ENCODE results near the gene MAD1L1.
"Not testable (repeated sequence)": the region's sequence is repeated elsewhere in the genome, so short reads cannot be mapped to it uniquely, and the experiment has no call there.

The MAD1L1 gene

DNA sequence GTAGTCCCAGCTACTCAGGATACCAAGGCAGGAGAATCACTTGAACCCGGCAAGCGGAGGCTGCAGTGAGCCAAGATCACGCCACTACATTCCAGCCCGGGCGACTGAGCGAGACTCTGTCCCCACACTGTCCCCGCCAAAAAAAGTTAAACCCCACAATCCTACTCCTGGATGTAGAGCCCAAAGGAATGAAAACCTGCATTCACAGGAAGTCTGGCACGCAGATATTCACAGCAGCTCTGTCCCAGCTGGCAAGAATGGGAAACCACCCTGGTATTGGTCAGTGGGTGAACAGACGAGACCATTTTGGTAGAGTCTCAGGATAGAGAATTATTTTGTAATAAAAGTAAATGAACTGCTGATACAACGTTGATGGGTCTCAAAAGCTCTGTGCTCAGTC, 225.2 kb downstream of the MAD1L1 start:
- DNase-seq: no peak

DNA sequence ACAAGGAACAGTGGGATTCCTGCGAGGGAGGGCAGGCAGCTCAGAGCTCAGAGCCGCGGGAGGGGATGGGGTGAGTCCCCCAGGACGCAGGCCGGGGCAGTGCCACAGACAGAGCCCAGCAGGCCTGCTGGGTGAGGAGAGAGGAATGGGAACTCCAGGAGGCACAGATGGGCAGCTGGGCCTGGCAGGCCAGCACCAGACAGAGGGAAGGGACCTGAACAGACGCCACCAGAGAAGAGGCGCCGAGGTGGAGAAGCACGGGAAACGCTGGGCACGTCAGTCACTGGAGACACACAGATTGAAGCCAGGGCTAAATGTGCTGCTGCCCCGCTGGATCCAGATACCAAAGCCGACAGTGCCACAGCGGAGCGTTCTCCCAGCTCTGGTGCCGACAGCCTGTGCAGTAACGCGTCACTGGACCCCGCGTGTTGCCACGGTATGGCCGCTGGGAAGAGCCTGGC, 225.8 kb downstream of the MAD1L1 start:
- no peak for DNase-seq

DNA sequence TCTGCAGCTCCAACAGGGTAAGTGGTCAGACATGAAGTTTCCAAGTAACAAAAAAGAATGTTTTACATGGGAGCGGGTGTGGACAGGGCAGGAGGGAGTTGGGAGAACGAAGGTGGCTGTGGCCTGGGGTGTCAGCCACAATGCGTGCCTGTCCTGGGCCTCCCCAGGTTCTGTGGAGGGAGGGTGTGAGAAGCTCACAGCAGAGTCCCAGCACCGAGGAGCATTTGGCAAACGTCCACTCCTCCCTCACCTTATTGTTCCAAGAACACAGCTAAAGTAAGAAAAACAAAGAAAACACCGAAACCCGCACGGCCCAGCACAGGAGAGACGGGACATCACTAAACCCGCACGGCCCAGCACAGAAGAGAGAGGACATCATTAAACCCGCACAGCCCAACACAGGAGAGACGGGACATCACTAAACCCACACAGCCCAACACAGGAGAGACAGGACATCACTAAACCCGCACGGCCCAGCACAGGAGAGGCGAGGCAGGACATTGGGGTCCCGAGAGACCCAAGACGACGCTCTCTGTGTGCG, 226.4 kb downstream of the MAD1L1 start:
- DNase-seq: no peak

DNA sequence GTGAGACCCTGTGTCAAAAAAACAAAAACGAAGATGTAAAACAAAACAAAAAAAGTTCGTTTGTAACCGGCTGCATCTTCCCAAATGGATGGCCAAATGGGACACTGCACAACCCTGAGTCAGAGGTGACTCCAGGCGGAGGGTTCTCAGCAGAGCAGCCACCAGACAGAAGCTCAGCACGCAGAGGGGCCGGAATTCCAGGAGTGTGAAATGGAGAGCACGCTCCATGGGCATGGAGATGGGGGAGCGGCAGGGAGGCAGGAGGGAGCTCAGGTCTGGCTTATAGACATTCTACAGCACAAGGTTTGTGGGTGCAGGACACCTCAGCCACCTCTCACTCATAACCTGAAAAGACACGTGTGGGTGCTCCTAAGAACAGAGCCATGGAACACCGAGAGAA, 227.0 kb downstream of the MAD1L1 start:
- DNase-seq: no peak

- no peak for DNase-seq
Measured at GRCh38 chr7:2004841-2005725, 227.7 kb downstream of the MAD1L1 start.

DNA sequence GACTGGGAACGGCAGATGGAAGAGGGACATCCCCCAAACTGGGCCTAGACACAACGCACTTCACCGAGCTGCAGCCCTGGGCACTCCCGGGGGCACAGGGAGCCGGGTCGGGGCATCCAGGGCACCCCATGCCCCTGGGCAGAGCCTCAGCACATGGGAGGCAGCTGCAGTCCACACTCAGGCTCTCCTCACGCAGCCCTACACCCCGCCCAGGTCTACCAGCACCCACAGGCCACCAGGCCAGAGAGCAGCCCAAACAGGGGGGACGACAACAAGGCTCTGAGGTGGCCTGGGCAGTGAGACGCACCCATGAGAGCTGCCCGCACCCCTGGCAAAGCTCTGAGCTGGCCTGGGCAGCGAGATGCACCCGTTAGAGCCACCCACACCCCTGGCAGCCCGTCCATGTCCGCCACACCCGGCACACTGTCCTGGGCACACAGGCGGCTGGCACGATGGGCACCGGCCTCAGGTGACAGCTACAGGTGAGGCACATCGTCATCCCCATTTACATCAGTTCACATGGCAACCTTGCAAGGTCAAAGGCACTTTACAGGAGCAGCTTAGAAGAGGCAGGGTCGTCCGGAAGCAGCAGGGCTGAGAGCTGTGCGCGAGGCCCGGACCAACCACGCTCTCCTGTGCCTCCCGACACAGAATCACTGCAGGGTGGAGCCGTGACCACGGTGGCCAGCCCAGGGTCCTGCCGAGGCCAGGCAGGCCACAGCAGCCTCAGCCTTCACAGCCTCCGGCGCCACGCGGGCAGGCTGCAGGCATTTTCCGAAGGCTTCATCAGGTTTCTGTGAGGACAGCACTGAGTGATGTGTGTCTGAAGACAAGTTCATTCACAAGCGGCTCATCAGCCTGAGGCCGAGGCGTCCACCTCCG, 228.6 kb downstream of the MAD1L1 start:
- no peak for DNase-seq

- DNase-seq: no peak
Measured at GRCh38 chr7:2003451-2003930, 229.3 kb downstream of the MAD1L1 start.

DNA sequence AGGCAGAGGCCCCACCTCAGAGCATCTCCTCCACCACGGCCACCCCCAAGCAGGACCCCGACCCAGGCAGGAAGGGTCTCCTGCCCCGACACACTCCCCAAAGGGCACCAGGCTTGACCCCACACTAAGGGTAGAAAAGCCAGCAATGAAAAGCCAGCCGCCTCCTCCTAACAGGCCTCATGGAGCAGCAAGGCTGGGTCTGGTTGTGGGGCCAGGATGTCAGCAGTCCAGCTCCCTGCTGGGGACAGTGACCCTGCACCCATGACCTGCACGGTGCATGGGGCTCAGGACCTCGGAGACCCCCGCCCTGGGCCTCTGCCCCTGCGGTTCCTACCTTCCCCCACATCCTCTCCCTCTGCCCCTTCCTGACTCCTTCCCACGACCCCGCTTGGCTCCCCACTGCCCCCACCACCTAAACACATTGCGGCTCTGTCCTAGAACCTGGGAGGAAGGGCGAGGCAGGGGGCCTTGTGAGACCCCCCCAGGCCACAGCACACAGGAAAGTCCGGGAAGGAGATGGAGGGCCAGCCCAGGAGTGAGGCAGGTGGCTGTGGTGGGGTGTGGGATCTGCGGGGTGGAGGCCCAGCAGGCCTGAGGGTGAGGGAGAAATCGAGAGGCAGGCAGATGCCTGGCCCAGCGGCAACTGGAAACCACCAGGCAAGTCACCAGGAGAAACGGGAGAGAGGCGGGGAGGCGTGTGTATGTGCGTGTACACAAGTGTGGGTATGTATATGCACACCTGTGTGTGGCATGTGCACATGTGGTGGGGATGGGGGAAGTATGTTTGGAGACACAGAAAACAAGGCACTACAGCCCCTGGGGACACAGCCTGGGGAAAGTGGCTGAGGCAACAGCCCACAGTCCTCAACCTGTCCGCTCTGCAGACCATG, 229.9 kb downstream of the MAD1L1 start:
- DNase-seq: no peak

GRCh38 chr7:2001601-2002442, 230.9 kb downstream of the MAD1L1 start:
- no peak for DNase-seq

GRCh38 chr7:2000746-2001321, 231.9 kb downstream of the MAD1L1 start:
- no peak for DNase-seq

DNA sequence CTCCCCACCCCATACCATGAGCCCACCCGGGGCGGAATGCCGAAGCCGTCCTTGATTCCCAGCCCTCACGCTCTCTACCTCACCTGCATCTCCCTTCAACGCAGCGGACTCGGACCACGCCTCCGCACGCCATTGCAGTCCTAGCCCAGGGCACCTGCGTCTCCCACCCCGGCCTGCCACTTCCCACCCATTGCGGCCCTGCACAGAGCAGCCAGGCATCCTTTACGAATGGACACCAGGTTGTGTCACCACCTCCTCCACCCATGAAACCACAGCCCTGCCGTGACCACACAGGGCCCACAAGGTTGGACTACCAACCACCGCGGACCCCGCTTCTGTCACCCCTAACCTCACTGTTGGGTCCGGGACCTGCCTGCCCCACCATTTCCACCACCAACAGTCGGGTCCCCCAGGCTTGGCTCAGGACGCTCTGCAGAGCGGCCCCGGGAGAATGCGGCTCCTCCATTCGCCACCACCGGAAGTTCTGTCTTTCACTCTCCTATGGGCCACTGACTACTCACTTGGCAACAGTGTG, 232.5 kb downstream of the MAD1L1 start:
- DNase-seq: no peak

DNA sequence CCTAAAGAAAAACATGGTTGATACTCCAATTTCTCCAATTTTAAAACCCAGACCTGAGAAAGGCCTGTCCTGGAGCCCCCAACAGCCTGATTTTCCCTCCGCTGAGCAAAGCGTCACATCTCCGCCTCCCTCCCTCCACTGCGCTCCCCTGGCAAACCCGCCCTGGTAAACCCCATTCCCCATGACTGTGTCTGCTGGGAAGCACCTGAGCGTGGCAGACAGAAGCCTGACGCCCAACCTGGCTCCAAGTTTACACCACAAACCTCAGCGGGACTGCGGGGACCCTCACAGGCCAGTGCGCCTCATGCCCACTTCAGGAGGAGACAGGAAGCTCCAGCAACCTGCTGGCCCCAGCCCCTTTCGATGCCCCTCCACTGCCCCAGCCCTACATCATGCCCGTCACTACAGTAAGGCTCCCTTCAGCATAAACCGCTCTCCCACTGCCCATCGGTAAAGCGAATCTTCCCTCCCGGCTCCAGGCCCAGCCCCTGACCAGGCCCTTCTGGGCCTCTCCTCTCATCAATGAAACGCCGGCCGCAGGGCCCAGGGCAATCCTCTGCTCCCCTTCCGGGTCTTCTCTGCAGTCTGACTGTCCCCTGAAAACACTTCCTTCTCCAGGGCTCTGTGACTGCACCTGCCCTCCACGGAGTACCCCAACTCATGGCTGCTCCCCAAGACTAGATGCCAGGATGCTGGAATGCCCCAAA, 233.3 kb downstream of the MAD1L1 start:
- DNase-seq: no peak

DNA sequence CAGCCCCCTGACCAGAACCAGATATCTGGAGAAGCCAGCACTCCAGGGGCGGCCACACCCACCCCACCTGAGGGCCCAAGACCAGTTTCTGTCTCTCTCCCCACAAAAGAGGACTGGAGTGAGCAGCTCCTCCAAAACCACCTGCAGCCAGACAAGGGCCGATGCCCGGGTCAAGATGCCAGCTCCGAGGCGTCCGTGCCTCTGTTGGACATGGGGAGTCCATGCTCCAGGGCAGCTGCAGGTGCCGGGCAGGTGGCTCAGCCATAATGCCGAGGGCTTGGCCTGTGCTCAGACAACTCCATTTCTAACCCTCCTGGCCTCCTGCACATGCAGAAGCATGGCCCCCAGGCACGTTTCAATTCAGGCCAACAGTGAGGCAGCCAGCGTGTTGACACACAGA, 234.6 kb downstream of the MAD1L1 start:
- no peak for DNase-seq

- no peak for DNase-seq
Measured at GRCh38 chr7:1997537-1998076, 235.1 kb downstream of the MAD1L1 start.

- no peak for DNase-seq
Measured at GRCh38 chr7:1996816-1997215, 235.9 kb downstream of the MAD1L1 start.

GRCh38 chr7:1995911-1996420, 236.8 kb downstream of the MAD1L1 start:
- not testable (repeated sequence) for DNase-seq

DNA sequence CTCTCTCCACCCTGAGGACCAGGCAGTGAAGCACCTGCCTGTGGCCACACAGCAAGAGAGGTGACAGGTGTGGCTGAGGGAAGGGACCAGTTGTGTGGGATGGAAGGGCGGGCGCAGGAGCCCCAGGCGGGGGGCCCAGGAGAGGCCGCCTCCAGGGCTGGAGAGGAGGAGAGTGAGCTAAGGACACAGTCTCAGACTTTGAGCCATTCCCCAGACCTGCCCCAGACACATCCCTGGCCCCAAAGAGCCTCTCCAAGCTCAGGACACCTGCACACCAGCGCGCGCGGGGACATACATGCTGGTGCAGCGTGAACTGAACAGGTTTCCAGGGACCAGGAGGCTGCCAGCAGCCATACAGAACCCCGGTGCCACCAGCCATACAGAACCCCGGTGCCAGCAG, 237.3 kb downstream of the MAD1L1 start:
- DNase-seq: no peak

DNA sequence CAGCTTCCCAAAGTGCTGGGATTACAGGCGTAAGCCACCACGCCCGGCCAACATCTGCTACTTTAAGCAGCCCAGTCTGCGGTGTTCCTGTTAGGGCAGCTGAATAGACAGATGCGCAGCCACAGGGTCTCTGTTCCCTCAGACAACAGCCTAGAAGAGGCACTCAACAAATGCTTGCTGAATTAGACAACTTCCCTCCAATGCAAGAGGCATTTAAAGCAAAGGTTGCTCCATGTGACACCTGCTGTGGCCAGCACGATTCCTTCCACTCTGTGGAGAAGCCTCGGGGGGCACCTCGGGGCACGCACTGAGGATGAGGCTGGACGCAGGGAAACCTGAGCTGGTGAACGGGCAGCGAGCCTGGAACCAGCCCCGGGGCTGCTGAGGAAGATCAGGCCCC, 237.8 kb downstream of the MAD1L1 start:
- no peak for DNase-seq

Measured in NK-92 treated with Interleukin-12 subunit alpha and Interleukin-12 subunit beta, amount 100 ng/mL, for 24 hours (cell line).